KMS-11 (cell line): ENCODE results near the gene ADAMTSL4.
"Not testable (repeated sequence)": the region's sequence is repeated elsewhere in the genome, so short reads cannot be mapped to it uniquely, and the experiment has no call there.

Experiments used
- H2AFZ ChIP-seq: fragments of 200-600 bp; sonication (generic); 2 replicates; pipeline ENCODE4 v1.6.1; 2016; ENCODE audit warnings: antibody characterized with exemption, mixed run types, low read depth
- H3K27ac ChIP-seq: fragments of 200-600 bp; sonication (generic); 2 replicates; pipeline ENCODE4 v1.6.1; 2016; ENCODE audit warnings: mild to moderate bottlenecking, mixed run types
- H3K27me3 ChIP-seq: fragments of 200-600 bp; sonication (generic); 2 replicates; pipeline ENCODE4 v1.6.1; 2017; ENCODE audit warnings: mild to moderate bottlenecking, low read depth, mixed run types, moderate library complexity; ENCODE audit not compliant: insufficient read depth
- H3K36me3 ChIP-seq: fragments of 200-600 bp; sonication (generic); 2 replicates; pipeline ENCODE4 v1.6.1; 2017; ENCODE audit warnings: mild to moderate bottlenecking, mixed run types; ENCODE audit not compliant: insufficient read depth
- H3K4me1 ChIP-seq: fragments of 200-600 bp; sonication (generic); 2 replicates; pipeline ENCODE4 v1.6.1; 2016; ENCODE audit warnings: mild to moderate bottlenecking, low read depth, mixed run types; ENCODE audit not compliant: poor library complexity, severe bottlenecking
- H3K4me2 ChIP-seq: fragments of 200-600 bp; sonication (generic); 2 replicates; pipeline ENCODE4 v1.7.0; 2016; ENCODE audit warnings: mild to moderate bottlenecking, mixed run types
- H3K4me3 ChIP-seq: fragments of 200-600 bp; sonication (generic); IDR thresholded peaks from 2 replicates; pipeline ENCODE4 v1.6.1; 2017; ENCODE audit warnings: low read depth, low read length, mixed read lengths; ENCODE audit not compliant: insufficient read depth
- H3K79me2 ChIP-seq: fragments of 200-600 bp; sonication (generic); 2 replicates; pipeline ENCODE4 v1.6.1; 2016; ENCODE audit warnings: low read depth, mixed run types; ENCODE audit not compliant: insufficient read depth
- H3K9ac ChIP-seq: fragments of 200-600 bp; sonication (generic); 2 replicates; pipeline ENCODE4 v1.6.1; 2016; ENCODE audit warnings: mild to moderate bottlenecking, mixed run types
- H4K20me1 ChIP-seq: fragments of 200-600 bp; sonication (generic); 2 replicates; pipeline ENCODE4 v1.6.1; 2016; ENCODE audit warnings: mild to moderate bottlenecking, mixed run types; ENCODE audit not compliant: insufficient read depth
- TF ChIP-seq, protein P1 (sequence below): fragments of 200-600 bp; sonication (generic); conservative IDR thresholded peaks from 2 replicates; pipeline ENCODE4 v1.6.1; 2017; ENCODE audit warnings: low read depth, mild to moderate bottlenecking, antibody characterized with exemption, low read length, moderate library complexity, mixed read lengths

The ADAMTSL4 gene

DNA sequence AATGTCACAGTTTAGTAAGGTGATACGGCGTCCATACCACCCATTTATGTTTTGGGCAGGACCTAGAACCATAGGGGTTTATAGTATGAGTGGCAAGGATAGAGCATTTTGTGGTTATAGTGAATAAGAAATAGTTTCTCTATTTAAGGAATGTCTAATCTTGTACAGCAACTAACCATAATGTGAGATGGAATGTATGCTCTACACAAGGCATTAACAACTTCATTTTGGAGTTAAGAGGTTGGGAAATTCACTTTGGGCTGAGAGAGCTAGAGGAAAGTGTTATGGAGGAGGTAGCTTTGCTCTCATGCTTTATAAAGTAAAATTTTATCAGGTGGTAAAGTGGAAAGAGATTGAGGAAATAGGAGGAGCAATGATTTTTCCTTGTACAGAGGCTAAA is 33.2 kb downstream of the ADAMTSL4 start:
- TF ChIP-seq, protein P1, sequence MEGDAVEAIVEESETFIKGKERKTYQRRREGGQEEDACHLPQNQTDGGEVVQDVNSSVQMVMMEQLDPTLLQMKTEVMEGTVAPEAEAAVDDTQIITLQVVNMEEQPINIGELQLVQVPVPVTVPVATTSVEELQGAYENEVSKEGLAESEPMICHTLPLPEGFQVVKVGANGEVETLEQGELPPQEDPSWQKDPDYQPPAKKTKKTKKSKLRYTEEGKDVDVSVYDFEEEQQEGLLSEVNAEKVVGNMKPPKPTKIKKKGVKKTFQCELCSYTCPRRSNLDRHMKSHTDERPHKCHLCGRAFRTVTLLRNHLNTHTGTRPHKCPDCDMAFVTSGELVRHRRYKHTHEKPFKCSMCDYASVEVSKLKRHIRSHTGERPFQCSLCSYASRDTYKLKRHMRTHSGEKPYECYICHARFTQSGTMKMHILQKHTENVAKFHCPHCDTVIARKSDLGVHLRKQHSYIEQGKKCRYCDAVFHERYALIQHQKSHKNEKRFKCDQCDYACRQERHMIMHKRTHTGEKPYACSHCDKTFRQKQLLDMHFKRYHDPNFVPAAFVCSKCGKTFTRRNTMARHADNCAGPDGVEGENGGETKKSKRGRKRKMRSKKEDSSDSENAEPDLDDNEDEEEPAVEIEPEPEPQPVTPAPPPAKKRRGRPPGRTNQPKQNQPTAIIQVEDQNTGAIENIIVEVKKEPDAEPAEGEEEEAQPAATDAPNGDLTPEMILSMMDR = no peak
- Histone ChIP-seq H2AFZ (no peak overlapping the region), H4K20me1 (peaks cover 16% of the 10 kb centered on the region), H3K79me2 (peaks cover 26% of the 10 kb centered on the region), H3K9ac (no peak overlapping the region), H3K4me2 (no peak overlapping the region), H3K27ac (no peak overlapping the region), H3K4me3 (no peak overlapping the region), H3K4me1 (peaks cover 16% of the 10 kb centered on the region), H3K27me3 (no peaks in the 10 kb centered on the region), H3K36me3 (peaks cover 10% of the 10 kb centered on the region; the same call in 1 of the 2 replicates)

- Histone ChIP-seq H3K4me2 (no peak overlapping the region), H3K4me3 (no peak overlapping the region), H4K20me1 (no peaks in the 10 kb centered on the region), H2AFZ (no peak overlapping the region), H3K4me1 (peaks cover 19% of the 10 kb centered on the region), H3K79me2 (no peaks in the 10 kb centered on the region), H3K27me3 (no peaks in the 10 kb centered on the region), H3K9ac (no peak overlapping the region), H3K36me3 (no peaks in the 10 kb centered on the region), H3K27ac (no peak overlapping the region)
- TF ChIP-seq, protein P1 = no peak
Observed at GRCh38 chr1:150596095-150596892, 47.1 kb downstream of the ADAMTSL4 start.

- Histone ChIP-seq H3K27me3 (no peaks in the 10 kb centered on the region), H2AFZ (no peak overlapping the region), H3K4me1 (peaks cover 24% of the 10 kb centered on the region), H3K36me3 (no peaks in the 10 kb centered on the region), H3K9ac (no peak overlapping the region), H3K4me3 (no peak overlapping the region), H3K79me2 (no peaks in the 10 kb centered on the region), H3K27ac (no peak overlapping the region), H3K4me2 (no peak overlapping the region), H4K20me1 (no peaks in the 10 kb centered on the region)
- TF ChIP-seq, protein P1 = no peak
Observed at GRCh38 chr1:150596976-150597375, 47.8 kb downstream of the ADAMTSL4 start.

- peaks cover 24% of the 10 kb centered on the region for H3K4me1 ChIP-seq
- not testable (repeated sequence) for H3K79me2 ChIP-seq, H3K36me3 ChIP-seq, H4K20me1 ChIP-seq, H3K4me3 ChIP-seq, H3K9ac ChIP-seq, H3K27ac ChIP-seq, H3K27me3 ChIP-seq, H2AFZ ChIP-seq, H3K4me2 ChIP-seq
Observed at GRCh38 chr1:150598346-150598745, 49.1 kb downstream of the ADAMTSL4 start.

- Histone ChIP-seq H4K20me1 (no peaks in the 10 kb centered on the region), H3K27ac (no peak overlapping the region), H2AFZ (no peak overlapping the region), H3K4me1 (peaks cover 16% of the 10 kb centered on the region), H3K9ac (no peak overlapping the region), H3K4me3 (no peak overlapping the region), H3K79me2 (no peaks in the 10 kb centered on the region), H3K36me3 (no peaks in the 10 kb centered on the region), H3K4me2 (no peak overlapping the region), H3K27me3 (no peaks in the 10 kb centered on the region)
- TF ChIP-seq, protein P1 = no peak
Observed at GRCh38 chr1:150601540-150601939, 52.3 kb downstream of the ADAMTSL4 start.

DNA sequence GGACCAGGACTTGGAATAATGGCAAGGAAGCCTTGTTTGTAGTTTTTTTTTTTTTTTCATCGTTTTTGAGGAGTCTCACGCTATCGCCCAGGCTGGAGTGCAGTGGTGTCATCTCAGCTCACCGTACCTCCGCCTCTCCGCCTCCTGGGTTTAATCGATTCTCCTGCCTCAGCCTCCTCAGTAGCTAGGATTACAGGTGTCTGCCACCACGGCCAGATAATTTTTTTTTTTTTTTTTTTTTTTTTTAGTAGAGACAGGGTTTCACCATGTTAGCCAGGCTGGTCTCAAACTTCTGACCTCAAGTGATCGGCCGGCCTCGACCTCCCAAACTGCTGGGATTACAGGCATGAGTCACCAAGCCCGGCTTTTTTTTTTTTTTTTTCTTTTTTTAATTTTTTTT is 53.2 kb downstream of the ADAMTSL4 start:
- H3K27me3 ChIP-seq, H2AFZ ChIP-seq, H3K9ac ChIP-seq, H3K4me3 ChIP-seq, H3K36me3 ChIP-seq, H3K27ac ChIP-seq, H3K4me2 ChIP-seq, H3K79me2 ChIP-seq, H4K20me1 ChIP-seq: not testable (repeated sequence)
- H3K4me1 ChIP-seq = peaks cover 12% of the 10 kb centered on the region
